ENCODE data around the gene ZBTB37.

- TF ChIP-seq CTCF (IDR thresholded peaks at IDR 0.05; ENCODE audit: low read depth, low read length) = no peak
- TF ChIP-seq POLR2A (IDR thresholded peaks at IDR 0.05; ENCODE audit: extremely low read depth, insufficient read length) = no peak
- no peak for TF ChIP-seq MAX (IDR thresholded peaks at IDR 0.05; ENCODE audit: low read depth, low read length)
Measured at GRCh38 chr1:173884701-173885100, 16.5 kb downstream of the ZBTB37 start.

Data from NB4 (cell line).